ENCODE measurements around the gene BCL10. TPM values are rescaled to one million over a fixed set of nuclear protein-coding genes. Genes with fewer than 3 reads are reported as not detected.

Gene BCL10
- total RNA-seq, 2 experiments from 2014 or later = 50.0 to 52.0 TPM

DNA sequence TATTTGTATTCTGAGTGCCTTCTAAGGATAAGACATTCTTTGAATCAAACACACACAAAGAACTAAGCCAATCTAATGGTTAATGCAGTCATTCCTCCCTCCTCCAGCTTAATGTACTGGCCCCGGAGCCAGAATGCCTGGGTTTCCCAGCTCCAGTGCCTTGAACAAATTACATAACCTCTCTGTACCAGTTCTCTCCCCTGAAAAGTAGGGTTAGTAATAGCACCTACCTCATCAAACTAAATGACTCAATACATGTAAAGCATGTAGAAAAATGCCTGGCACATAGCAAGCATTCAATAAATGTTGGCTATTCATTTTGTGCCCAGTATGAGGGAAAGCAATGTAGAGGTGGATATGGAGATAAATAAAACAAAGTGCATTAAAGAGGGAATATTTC lies 31.0 kb downstream of the BCL10 start:
- Histone ChIP-seq H3K36me3 (ENCODE audit: insufficient read depth, low read length) (peaks cover 6% of the 10 kb centered on the region), H3K27me3 (ENCODE audit: control insufficient read depth in 1 of 2, insufficient read depth in 2 of 2, low read length in 2 of 2) (no peaks in the 10 kb centered on the region), H3K4me3 (ENCODE audit: low read length) (no peak overlapping the region), H3K9me3 (ENCODE audit: control insufficient read depth in 1 of 2, insufficient read depth in 1 of 2, low read length in 2 of 2) (no peaks in the 10 kb centered on the region), H3K27ac (ENCODE audit: low read depth in 1 of 2, low read length in 2 of 2) (no peak overlapping the region), H3K4me1 (ENCODE audit: insufficient read depth, low read length) (no peaks in the 10 kb centered on the region)
- peaks cover 10% of the 10 kb centered on the region for H3K36me3 Mint-ChIP-seq (ENCODE audit: low read depth)
- H3K27me3 Mint-ChIP-seq = no peaks in the 10 kb centered on the region
- no peak overlapping the region for H3K4me3 Mint-ChIP-seq
- intact Hi-C loops (cut with DNase I, micrococcal nuclease) = no loop called here
- H3K27ac Mint-ChIP-seq = no peak overlapping the region
- ChIA-PET POLR2A (interaction anchor here (1.1 kb wide), 2 partner anchors 10 to 14 kb away, joined by 3 to 4 read pairs; partner anchors contain the start of gene C1orf52), CTCF (interaction anchor here (2.1 kb wide), 1 partner anchor 300 kb away, joined by 5 read pairs; no protein-coding TSS in a partner anchor)
- H3K4me1 Mint-ChIP-seq (ENCODE audit: low read depth) = peaks cover 10% of the 10 kb centered on the region
- no peak for ATAC-seq (ENCODE audit: poor library complexity)
- H3K9me3 Mint-ChIP-seq = peaks cover 4% of the 10 kb centered on the region
- no peak for DNase-seq
- no peak for TF ChIP-seq CTCF (IDR thresholded peaks at IDR 0.05)

DNA sequence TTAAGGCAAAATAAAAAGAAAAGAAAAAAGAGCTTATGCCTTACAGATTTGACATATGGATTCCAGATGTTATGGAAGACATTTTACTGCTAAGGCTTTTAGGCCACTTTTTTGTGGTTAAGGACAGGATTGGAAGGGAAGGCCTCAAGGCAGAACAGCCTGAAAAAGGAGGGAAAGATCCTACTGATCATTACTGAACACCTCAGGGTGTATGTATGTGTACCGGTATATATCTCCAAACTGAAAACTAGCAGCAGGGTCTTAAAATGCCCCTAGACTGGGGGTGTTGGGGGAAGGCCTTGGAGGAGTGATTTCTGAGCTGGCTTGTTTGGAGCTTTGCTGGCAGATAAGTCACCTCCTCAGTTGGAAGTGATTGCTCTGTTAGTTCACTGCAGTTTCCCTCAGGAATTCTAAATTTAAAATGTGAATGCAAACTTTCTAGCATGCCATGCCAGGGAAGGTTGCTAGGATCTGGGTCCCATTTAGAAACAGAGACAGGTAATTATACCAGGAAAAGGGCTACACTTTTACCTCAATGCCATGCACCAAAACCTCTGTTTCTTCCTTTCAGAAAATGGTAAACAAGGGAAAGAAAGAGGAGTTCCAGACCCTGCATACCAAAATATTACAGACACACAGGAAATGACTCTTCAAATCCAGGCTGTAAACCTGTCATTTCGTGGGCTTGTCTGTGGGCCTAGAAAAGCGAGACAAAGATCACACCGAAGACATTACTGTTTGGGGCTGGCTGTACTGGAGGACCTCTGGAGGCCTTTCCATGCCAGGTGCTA lies 32.0 kb downstream of the BCL10 start:
- Histone ChIP-seq H3K27me3 (ENCODE audit: control insufficient read depth in 1 of 2, insufficient read depth in 2 of 2, low read length in 2 of 2) (no peaks in the 10 kb centered on the region), H3K4me1 (ENCODE audit: insufficient read depth, low read length) (no peaks in the 10 kb centered on the region), H3K4me3 (ENCODE audit: low read length) (no peak overlapping the region), H3K27ac (ENCODE audit: low read depth in 1 of 2, low read length in 2 of 2) (no peak overlapping the region), H3K36me3 (ENCODE audit: insufficient read depth, low read length) (no peaks in the 10 kb centered on the region), H3K9me3 (ENCODE audit: control insufficient read depth in 1 of 2, insufficient read depth in 1 of 2, low read length in 2 of 2) (no peaks in the 10 kb centered on the region)
- ATAC-seq (ENCODE audit: poor library complexity) = no peak
- no peak for TF ChIP-seq CTCF (IDR thresholded peaks at IDR 0.05)
- Mint-ChIP-seq H3K27ac (no peak overlapping the region), H3K4me1 (ENCODE audit: low read depth) (peaks cover 17% of the 10 kb centered on the region), H3K36me3 (ENCODE audit: low read depth) (no peaks in the 10 kb centered on the region), H3K4me3 (no peak overlapping the region), H3K9me3 (peaks cover 4% of the 10 kb centered on the region), H3K27me3 (no peaks in the 10 kb centered on the region)
- POLR2A ChIA-PET = interaction anchor here (1.1 kb wide), 2 partner anchors 11 to 15 kb away, joined by 3 to 4 read pairs; partner anchors contain the start of gene C1orf52
- intact Hi-C loops (cut with DNase I, micrococcal nuclease) = no loop called here
- no peak for DNase-seq
- CTCF ChIA-PET = interaction anchor here (1.0 to 2.1 kb wide), 2 partner anchors 135 to 300 kb away, joined by 4 to 5 read pairs; no protein-coding TSS in a partner anchor

DNA sequence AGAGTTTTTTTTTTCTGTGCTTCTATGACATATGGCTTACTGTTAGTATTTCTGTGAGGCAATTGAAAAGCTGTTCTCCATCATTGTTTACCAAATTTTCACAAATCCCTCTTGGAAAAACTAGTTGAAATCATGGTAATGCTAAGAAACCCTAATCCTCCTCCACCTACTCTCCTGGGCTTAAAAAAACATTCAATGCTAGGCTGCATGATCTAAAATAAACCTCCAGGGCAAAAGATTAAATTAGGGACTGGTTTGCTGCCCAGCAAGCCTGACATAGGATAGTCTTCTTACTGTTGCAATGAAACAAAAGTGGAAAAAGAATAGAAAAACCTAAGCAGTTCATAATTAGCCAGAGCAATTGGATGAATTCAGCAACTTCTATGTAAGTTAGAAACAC lies 33.1 kb downstream of the BCL10 start:
- Histone ChIP-seq H3K4me3 (ENCODE audit: low read length) (no peak overlapping the region), H3K27me3 (ENCODE audit: control insufficient read depth in 1 of 2, insufficient read depth in 2 of 2, low read length in 2 of 2) (no peaks in the 10 kb centered on the region), H3K4me1 (ENCODE audit: insufficient read depth, low read length) (no peaks in the 10 kb centered on the region), H3K36me3 (ENCODE audit: insufficient read depth, low read length) (no peaks in the 10 kb centered on the region), H3K9me3 (ENCODE audit: control insufficient read depth in 1 of 2, insufficient read depth in 1 of 2, low read length in 2 of 2) (no peaks in the 10 kb centered on the region), H3K27ac (ENCODE audit: low read depth in 1 of 2, low read length in 2 of 2) (no peak overlapping the region)
- no peak for ATAC-seq (ENCODE audit: poor library complexity)
- Mint-ChIP-seq H3K27ac (no peak overlapping the region), H3K4me1 (ENCODE audit: low read depth) (peaks cover 17% of the 10 kb centered on the region), H3K4me3 (no peak overlapping the region), H3K27me3 (no peaks in the 10 kb centered on the region), H3K36me3 (ENCODE audit: low read depth) (no peaks in the 10 kb centered on the region), H3K9me3 (peaks cover 4% of the 10 kb centered on the region)
- POLR2A ChIA-PET = interaction anchor here (1.1 kb wide), 1 partner anchor 43 kb away, joined by 3 read pairs; the partner anchor contains the start of gene SYDE2
- TF ChIP-seq CTCF (IDR thresholded peaks at IDR 0.05) = no peak
- no peak for DNase-seq
- CTCF ChIA-PET = no interaction called here
- intact Hi-C loops (cut with DNase I, micrococcal nuclease) = no loop called here
